Right lobe of liver (tissue), 4 donors: Measurements from ENCODE around the gene FASTK.

ENCODE experiments used
- CTCF ChIP-seq, 4 donors: fragments of 200-600 bp in 3 of 4; fragments of 450-650 bp in 1 of 4; IDR thresholded peaks; one replicate each; pipeline versions ENCODE4 v1.5.1 to v1.8.0; 2016 to 2022; ENCODE audit warnings: antibody characterized with exemption in 4 of 4, mild to moderate bottlenecking in 2 of 4
- POLR2A ChIP-seq: fragments of 450-650 bp; IDR thresholded peaks from one replicate; pipeline ENCODE4 v1.6.1; 2017; ENCODE audit warnings: antibody characterized with exemption, mild to moderate bottlenecking
- donor health status: DM: no; HTN: no; CAD: no.
- donor health status: DM: no; HTN: no; CAD: no.
- donor health status: DM: no; HTN: yes; CAD: no.

- TF ChIP-seq CTCF (IDR thresholded peaks at IDR 0.05) (no peak), POLR2A (no peak)
Measured at GRCh38 chr7:151119055-151119415, 38.4 kb upstream of the FASTK start.
